Raji (cell line): ENCODE measurements around the gene GDF10.

Experiments used
- POLR2A ChIP-seq: IDR thresholded peaks from 2 replicates; pipeline ENCODE4 v1.6.1; 2011; ENCODE audit warnings: low read depth, low read length, control low read depth; ENCODE audit not compliant: insufficient read depth

GDF10 gene, protein sequence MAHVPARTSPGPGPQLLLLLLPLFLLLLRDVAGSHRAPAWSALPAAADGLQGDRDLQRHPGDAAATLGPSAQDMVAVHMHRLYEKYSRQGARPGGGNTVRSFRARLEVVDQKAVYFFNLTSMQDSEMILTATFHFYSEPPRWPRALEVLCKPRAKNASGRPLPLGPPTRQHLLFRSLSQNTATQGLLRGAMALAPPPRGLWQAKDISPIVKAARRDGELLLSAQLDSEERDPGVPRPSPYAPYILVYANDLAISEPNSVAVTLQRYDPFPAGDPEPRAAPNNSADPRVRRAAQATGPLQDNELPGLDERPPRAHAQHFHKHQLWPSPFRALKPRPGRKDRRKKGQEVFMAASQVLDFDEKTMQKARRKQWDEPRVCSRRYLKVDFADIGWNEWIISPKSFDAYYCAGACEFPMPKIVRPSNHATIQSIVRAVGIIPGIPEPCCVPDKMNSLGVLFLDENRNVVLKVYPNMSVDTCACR

GRCh38 chr10:47299611-47300428 lies at the start of gene GDF10:
GDF10 (plus strand) TSS chr10:47300197; CDS start chr10:47300652, 455 bp downstream.
- TF ChIP-seq POLR2A, result no peak

- no peak for TF ChIP-seq POLR2A
These were observed 47.8 kb upstream of the GDF10 start for GRCh38 chr10:47252093-47252780.

- TF ChIP-seq POLR2A, result no peak
These were observed 46.9 kb upstream of the GDF10 start for GRCh38 chr10:47253030-47253637.

GRCh38 chr10:47253651-47254375 lies 46.2 kb upstream of the GDF10 start:
- no peak for TF ChIP-seq POLR2A

- TF ChIP-seq POLR2A, result no peak
These were observed 45.4 kb upstream of the GDF10 start for GRCh38 chr10:47254611-47255010.

DNA sequence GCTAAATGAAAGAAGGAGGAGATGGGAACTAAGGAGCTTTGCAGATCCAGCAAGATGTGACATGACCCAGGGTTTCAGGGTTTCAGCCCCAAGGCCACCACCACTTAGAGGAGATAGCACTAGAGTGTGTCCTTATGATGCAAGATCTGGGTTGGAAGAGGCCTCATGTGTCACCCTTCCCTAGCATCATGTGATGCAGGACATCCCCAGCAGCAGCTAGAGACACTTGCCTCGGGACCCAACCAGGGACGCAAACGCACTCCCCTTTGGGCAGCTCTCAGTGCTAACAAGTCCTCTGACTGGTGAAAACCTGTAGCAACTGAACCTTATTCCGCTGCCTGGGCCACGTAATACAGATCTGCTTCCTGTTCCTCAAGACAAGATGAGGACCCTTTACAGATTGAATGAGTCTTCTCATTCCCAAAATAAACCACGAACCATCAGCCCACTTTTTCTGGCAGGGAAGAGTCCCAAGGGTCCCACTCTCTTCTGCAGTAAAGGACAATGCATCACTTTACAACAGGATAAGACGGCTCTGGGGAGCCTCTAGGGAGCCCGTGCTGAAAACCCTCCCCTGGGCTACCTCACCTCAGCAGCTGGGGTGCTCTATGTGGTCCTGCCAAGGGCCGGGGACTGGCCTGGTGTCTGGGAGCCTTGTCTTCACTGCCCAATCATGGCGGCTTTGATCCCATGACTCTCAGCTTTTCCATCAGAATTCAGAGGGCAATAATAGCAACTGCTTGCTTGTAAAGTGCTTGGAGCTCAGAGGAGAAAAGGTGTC lies 44.8 kb upstream of the GDF10 start:
- no peak for TF ChIP-seq POLR2A

DNA sequence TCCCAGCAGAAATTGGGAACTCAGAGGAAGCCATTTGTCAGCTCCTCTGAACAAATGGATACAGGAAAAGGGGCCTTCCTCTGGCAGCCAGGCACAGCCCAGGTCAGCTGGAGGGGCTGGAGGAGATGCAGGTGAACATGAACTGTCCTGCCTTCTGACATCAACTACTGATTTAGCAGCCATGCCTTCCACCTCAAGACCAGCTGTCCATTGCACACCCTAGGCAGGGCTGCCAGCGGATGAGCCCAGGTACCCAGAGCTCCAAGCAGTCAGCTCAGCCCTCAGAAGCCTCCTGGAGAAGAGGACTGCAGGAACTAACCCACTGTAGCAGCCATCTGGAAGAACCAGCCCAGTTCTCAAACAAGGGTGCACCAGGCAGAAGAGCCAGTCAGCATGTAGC lies 44.1 kb upstream of the GDF10 start:
- no peak for TF ChIP-seq POLR2A

DNA sequence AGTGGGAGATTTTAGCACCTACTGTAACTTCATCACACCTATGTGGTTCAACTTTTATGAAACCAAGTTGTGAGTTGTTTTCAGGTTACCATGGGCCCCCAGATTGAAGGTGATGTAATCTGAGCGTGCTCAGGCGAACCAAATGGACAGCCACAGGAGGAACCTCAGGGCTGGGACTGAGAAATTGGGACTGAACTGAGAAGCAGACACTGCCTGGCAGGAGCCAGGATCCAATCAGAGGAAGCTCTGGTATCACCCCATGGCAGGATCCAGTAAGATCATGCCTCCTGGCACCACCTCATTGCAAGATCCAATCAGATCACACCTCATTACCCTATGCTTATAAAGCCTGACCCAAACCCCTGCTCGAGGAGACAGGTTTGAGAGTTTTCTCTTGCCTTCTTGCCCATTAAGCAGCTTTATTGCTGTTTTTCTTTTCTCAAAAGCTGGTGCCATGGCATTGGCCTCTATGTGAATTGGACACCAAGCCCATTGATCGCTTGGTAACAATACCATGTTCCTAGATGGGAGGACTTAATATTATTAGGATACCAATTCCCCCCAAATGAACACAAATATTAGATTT lies 43.2 kb upstream of the GDF10 start:
- TF ChIP-seq POLR2A, result no peak

- TF ChIP-seq POLR2A, result no peak
These were observed 42.4 kb upstream of the GDF10 start for GRCh38 chr10:47257396-47258120.

DNA sequence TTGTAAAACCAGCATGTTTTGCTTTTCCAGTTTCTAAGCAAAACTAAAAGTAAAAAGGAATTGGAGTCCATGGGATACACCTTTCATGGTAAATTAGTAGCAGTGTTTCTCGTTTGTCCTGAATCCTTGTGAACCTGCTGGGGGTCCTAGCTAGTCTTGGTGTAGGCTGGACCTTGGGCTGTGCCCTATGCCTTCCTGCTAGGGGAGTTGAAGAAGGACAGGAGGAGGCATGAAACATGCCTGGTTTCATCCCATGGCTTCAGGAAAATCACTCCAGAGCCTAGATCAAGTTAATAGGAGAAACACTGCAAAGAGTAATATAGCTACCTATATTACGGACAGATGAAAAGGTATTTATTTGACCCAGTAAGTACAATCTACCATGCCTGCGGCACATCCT lies 41.1 kb upstream of the GDF10 start:
- TF ChIP-seq POLR2A, result no peak

GRCh38 chr10:47259466-47259865 lies 40.5 kb upstream of the GDF10 start:
- no peak for TF ChIP-seq POLR2A

DNA sequence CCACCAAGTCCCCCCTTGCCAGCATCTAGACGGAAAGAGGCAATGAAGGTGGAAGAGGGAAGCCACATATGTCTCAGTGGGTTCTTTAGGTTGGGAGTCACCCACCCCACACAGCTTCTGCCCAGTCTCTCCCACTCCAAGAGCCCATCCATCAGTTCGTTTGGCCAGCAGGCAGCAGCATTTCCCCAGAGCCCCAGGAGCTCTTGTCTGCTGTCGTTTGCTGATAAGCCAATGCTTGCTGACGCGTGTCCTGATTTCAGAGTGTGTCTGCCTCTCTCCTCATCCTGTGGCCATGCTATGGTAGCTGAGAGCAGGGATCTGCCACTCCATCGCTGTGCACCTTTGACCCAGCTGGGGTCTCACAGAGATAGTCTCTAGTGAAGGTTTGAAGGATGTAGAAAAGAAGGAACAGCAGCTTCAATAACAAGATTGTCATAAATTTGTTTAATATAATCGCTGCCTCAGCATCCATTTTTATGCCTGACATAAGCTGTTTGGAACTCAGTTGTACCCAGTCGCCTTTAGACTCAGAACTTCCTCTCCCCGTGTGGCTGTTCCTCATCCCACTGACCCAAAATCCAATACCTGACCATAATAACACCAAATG lies 39.4 kb upstream of the GDF10 start:
- no peak for TF ChIP-seq POLR2A

GRCh38 chr10:47261121-47261520 lies 38.9 kb upstream of the GDF10 start:
- TF ChIP-seq POLR2A, result no peak

GRCh38 chr10:47261556-47261955 lies 38.4 kb upstream of the GDF10 start:
- TF ChIP-seq POLR2A, result no peak
